ENCODE results near the gene GRIN2C.

The GRIN2C gene

DNA sequence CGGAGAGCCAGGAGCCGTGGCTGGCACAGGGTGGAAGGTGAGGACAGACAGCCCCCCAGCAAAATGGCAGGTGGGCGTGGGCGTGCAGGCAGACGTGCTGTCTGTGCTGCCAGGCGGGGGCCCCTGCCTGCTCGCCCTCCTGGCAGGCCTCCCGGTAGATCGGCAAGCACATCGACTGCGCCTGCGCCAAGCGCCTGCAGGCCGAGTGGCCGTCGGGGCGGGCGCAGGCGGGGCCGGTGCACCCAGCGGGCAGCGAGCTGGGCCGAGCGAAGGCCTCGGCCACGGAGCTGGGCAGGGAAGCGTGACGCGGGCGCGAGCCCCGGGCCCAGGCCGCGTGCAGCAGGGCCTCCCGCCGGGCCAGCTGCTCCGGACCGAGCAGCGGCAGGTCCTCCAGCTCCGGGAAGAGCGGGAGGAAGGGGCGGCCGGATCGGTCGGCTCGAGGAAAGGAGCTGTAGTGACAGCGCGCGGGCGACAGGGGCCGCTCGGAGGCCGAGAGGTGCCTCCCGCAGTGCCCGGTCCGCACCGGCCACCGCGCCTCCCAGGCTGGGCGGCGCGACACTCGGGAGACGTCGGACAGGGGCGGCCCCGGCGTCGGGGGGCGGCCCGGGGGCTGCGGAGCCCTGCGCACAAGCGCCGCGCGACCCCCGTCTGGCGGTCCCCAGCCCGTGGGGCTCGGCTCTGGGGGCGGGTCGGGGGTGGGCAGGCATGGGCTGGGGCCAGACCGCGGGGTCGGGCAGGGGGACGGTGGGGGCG is 16.9 kb downstream of the GRIN2C start:
- peak in 1 of 2 donors; percentile 41 for DNase-seq

DNA sequence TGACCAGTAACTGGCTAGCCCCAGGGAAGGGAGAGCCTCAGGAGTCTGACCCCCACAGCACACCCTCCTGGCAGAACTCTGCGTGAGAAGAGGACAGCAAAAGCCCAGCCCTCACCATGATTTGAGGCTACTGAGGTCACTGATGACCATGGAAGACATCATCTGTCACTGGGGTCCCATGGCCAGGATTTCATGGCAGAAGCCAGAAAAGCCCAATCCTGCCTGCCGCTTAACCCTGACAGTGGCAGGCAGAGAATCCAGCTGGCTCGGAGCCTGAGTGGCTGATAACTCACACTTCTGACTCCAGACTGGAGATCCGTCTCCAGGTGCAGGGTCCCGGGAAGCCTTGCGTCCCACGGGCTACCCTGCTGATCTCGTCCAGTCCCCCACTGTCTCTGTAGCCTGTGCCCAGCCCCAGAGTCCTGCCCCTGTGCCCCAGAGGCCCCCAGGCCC is 17.5 kb downstream of the GRIN2C start:
- no peak for DNase-seq

DNA sequence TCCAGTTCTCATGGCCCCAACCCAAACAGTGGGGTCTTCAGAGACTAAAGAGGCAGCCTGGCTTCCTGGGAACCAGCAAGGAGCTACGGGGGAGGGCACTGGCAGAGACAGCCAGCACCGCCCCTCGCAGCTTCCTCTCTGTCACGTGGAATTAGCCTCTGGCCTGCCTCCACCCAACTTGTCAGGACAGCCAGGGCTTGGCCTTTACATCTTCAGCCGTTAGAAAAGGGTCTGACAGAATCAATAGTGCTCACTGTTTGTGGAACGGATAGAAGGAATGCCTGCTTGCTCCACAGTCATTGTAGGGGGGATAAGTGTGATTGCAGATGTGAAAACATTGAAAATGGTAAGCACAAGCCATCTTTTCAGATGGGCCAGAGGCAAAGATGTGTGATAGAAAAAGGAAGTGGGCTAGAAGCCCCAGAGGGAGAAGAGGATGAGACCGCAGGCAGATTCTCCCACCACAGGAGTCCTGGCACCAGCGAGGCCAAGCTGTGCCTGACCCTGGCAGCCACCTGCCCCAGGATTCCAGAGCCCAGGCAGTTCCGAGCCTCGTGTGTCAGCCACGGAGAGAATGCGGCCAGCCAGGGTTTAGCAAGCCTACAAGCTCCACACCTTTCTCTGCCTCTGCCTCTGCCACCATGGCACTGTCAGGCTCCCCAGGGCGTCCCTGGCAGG is 18.6 kb downstream of the GRIN2C start:
- DNase-seq: peak in 1 of 2 donors; percentile 24

DNA sequence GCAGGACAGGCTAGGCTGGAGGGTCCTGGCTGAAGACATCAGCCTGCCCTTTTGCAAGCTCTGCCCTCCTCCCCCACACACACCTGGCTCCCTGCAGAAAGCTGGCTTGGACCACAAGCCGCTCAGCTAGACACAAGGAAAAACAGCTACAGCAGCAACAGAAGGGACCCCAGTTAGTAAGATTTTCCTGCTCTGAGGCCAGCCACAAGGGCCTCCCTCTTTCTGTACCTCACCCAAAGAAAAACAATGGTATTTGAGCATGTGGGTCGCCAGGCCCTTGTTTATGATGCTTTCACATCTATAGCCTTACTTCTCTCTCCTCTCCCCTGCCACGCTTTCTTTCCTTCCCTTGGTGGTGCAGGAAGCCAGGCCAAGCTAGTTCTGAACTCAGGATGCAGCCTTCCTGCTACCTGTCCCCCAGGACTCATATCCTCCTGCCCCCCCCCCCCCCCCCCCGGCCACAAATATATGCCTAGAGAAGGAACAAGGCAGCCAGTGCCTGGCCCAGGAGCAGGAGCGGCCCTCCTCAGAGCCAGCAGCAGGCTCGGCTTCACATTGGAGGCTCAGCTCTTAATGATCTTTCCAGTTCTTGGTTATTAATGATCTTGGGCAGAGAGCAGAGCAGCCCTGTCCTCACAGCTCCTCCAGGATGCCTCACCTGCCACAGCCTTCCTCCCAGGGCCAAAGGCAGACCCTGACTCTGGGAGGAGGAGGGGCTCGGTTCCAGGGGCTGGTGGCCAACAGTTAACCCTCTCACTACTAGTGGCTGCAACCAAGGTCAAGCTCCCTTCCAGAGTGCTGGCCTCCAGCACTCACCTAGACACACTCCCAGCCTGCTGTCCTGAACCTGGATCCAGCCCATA is 19.5 kb downstream of the GRIN2C start:
- no peak for DNase-seq

DNA sequence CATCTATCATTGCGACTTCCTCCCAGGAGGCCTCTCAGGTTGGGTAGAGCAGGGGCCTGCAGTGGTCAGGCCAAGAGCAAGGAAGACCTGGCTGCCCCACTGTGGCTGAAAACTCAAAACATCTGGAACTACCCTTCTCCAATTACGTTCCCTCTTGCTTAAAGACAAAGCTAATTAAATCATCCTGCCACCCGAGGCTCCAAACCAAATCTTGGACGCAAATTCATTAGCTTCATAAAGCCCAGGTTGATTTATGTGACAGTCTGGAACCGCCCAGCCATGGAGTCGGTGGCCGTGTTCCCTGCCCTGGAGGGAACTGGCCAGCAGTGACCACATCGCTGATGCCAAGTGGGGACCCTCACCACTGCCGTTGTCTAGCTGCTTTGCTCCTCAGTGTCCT is 21.4 kb downstream of the GRIN2C start:
- DNase-seq: no peak

DNA sequence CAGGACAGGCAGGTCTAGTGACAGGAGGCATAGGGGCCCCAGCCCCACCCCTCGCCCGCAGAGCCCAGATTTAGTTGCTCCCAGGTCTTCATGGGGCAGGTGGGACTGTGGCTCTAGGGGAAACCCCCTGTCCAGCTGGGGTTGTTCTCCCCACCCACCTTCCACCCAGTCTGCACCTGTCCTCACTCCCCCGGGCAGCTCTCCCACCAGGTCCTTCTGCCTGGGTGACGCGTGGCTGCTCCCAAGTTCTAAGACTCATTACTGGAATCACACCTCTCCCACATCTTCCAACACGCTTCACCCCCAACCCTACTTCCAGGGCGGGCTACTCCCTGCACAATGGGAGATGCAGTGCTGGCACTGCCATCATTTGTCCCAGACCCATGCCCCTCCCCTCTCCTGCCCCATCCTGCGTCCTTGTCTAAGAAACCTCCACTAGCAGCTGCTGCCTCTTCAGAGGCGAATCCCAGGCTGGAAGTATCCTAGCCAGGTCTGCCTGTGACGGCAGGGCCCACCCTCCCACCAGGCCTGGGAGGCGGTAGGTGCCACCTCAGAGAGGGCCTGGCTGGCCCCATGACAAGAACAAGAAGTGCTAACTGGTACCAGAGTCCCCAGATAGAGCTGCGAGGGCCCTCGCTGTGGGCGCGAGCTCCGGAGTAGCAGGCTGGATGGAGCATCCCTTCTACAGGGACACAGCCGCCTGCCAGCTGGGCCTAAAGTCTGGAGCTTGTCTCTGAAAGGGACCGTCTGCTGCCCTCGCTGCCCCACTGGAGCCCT is 22.8 kb downstream of the GRIN2C start:
- DNase-seq: no peak

DNA sequence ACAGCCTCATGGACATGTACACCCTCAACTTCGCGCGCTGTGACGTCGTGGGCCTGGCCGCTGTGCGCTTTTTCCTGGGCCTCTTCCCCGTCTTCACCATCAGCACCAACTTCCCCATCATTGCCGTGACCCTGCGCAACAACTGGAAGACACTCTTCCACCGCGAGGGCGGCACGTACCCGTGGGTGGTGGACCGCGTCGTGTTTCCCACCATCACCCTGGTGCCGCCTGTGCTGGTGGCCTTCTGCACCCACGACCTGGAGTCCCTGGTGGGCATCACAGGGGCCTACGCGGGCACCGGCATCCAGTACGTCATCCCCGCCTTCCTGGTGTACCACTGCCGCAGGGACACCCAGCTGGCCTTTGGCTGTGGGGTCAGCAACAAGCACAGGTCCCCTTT is 23.5 kb downstream of the GRIN2C start:
- no peak for DNase-seq

DNA sequence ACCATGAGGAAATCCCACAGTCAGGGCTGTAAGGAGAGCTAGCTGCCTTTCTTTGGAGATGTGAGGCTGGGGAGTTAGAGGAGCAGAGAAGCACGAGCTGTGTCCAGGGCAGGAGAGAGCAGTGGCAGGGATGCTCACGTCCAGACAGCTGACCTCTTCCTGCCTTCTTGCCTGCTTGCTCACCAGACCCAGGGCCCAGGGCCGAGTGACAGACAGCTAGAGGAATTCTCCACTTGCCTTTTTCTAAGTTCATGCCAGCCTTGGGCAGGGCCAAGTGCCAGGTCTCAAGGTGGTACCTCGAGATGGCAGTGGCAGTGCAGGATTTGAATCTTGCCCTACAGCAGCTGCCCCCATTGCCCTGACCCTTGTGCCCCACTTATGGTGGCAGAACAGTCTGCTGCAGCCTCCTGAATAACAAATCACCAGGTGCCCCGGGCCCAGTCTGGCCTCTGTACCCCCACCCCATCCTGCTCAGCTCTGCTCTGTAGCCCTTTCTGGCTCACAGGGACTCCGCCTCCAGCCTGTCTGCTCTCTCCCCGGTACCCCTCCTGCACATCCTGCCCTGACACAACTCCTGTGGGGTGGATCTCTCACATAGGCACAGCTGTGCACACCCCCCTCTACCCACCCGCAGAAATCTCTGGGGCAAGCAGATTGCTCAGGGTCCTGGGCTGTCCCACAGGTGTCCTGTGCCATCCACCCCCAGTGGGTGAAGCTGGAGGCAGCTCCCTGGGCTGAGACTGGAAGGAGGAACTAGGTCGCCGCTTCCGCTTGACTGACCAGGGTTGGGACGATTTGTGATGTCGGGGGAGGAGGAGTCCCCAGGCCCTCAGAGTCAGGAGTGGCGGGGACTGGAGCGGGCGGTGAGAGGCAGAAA is 25.9 kb downstream of the GRIN2C start:
- peak in 1 of 2 donors; percentile 35 for DNase-seq

DNA sequence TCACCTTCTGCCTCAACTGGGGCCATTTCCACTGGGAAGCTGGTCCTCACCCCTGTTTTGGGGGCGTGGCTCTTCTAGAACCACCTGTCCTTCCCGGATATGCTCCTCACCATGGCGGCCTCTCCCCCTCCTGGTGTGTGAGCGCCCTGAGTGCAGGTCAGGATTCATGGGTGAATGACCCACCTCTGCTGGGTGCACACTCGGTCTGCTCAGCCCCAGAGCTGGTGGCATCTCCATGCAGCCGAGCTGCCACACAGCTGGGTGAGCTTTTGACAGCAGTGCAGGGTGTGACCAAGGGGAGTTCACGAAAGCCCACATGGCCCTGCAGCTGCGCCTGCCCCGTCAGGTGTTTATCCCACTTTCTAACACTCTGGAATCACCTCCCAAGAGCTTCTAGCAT is 27.3 kb downstream of the GRIN2C start:
- DNase-seq: no peak

DNA sequence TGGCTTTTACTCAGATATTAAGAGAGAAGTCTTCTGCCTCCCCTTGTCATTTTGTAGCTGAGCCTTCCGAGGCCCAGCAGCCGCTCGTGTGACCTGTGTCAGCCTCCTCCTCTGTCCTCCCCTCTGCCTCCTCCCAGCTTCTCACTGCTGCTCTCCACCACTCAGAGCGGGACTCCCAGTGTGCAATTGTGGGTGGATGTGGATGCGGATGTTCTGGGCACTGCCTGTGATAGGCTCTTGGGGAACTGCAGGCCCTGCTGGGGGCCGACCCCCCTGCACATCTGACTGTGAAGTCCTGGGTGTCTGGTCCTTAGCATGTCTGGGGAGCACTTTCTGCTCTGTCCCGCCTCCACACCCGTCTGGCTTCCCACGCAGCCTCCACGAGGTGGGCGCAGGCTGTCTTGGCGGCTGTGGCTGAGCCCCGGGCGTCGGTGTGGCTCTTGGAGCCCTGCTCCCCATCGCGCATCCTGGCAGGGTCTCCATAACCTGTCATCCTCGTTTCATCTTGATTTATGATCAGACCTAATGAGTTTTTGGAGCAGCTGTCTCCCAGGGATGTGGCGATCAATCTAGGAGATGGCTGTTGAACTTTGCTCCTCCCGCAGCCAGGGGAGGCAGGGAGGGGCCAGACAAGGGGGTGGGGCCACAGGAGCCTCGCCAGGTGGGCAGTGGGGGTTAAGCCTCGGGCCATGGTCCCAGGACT is 28.1 kb downstream of the GRIN2C start:
- no peak for DNase-seq

DNA sequence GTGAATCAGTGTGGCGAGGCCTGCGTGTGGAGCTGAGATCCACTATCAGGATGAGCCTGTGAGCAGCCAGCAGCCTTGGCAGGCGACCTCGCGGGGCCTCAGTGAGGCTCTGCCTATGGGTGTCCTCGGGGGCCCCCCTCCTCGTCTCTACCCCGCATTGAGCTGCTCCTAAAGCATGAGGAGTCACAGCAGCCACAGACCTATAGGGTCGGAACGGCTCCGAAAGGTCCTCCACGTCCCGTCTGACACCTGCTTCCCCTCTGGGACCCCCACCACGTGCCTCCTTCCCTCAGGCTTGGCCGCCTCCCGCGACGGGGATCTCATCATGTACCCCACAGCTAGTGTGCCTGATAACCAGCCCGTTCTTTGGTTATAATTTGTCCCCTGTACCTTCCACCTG is 28.8 kb downstream of the GRIN2C start:
- no peak for DNase-seq

DNA sequence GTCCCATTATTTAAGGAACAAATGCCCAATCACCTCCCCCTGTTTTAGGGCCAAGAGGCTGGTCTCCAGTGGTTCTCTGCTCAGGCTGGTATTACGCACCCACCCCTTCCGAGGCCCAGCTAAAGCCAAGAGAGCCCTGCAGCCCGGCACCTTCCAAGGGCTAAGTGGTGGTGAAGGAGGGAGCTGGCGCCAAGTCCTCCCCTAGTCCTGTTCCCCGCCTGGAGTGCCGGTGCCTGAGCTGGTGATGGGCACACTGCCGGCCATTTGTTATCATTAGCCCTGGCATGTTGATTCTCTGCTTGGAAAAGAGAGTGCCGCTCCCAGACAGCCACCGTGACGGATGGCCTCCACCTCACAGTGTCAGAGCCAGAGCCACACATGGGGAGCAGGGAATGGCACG is 31.9 kb downstream of the GRIN2C start:
- no peak for DNase-seq

DNA sequence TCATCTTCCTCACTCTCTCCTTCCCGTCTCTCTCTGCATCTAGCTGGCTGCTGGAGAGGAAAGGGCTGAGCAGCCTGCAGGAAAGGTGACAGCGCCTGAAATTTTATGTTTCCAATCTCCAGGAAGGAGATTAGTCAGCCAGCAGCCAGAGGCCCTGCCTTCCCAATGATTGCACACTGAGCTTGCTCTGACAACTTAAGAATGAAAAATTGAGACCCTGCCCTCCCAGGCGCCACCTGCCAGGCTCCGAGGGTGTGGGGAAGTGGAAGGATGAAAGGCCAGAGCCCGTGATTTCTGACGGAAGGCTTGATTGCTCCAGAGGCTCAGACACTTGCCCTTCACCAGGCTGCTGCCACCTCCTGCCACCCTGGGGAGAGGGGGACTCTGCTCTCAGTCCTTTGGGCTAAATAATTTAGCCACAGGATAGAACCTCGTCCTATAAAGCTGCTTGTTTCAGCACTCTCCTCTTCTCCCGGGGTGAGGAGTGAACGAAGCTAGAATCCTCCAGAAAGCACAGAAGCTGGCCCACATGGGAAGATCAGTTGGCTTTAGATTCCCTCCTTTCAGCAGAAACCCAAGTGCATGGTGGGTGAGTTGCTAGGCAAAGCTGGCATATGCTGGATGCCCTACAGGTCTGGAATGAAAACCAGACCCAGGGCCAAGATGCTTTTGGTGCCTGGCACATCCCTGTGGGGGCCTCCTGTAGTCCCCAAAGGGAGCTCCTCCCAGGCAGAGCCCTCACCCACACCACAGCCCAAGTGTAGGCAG is 33.5 kb downstream of the GRIN2C start:
- DNase-seq: no peak

DNA sequence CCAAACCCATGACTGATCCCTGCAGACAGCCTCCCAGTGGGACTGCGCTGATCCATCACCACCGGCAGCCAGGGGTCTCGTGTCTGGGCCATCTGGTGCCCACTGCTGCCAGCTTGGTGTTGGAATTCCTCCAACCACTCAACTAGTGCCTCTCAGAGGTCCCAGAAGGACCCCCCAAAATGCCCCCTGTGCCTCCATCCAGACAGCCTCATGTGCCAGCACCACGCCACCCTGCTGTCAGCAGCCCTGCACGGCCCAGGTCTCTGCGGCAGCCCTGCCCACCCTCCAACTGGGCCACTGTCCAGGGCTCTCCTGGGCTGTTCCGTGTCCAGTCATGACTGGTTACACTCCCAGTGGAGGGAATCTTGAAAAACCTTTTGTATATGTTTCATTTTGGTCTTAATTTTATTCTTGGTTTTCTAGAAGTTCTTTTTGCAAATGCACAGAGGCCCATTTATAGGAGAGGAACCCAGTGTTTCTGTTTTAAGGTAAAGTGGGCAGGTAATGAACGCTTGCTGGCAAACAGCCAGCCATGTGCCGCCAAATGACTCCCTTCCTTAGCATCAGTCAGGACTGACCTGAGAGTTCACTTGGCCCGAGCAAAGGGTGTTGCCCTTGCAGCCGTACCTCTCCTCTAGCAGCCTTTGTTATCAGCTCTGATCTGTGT is 34.6 kb downstream of the GRIN2C start:
- no peak for DNase-seq

DNA sequence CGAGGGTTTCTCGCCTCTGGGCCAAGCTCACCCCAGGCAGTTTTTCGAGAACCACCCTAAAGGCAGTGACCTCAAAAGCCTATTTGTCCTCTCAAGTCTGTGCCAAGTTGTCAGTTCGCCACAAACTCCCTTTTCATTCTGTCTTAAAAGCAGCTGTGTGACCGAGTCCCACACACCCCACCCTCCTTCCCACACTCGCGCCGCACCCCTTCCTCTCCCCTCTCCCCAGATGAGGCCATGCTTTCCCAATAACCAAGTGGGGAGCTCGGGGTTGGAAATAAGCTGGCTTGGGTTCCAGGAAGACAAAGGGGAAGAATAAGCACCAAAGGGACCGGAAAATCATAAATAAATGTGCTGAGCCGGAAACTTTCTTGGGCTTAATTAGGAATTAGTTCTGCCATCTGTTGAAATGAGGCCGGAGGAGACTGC is 36.7 kb downstream of the GRIN2C start:
- no peak for DNase-seq

DNA sequence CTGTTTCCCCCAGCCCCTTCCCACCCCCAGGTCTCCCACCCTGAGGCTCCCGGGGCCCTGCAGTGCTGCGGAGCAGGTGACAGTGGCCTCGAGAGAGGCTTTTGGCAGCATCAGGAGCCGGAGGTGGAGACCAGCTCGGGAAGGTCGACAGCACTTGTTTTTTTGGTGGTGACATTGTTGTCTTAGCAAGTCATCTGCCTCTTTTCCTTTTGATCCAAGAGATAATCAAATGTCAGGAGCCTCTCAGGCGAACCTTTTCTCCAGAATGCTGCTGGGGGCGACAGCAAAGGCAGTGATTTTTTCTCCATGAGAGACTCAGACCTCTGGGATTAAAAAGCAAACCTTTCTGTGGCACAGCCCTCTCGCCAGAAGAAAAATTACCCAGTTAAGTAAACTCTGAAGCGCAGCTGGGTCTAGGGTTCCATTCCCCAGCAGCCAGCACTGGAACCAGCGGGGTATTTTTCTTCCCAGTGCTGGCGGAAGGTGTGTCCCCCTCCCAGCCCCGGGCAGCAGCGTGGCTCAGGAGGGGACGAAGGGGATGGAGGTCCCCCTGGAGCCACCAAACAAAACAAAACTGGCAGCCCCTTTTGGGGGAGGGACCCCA is 37.2 kb downstream of the GRIN2C start:
- no peak for DNase-seq

DNA sequence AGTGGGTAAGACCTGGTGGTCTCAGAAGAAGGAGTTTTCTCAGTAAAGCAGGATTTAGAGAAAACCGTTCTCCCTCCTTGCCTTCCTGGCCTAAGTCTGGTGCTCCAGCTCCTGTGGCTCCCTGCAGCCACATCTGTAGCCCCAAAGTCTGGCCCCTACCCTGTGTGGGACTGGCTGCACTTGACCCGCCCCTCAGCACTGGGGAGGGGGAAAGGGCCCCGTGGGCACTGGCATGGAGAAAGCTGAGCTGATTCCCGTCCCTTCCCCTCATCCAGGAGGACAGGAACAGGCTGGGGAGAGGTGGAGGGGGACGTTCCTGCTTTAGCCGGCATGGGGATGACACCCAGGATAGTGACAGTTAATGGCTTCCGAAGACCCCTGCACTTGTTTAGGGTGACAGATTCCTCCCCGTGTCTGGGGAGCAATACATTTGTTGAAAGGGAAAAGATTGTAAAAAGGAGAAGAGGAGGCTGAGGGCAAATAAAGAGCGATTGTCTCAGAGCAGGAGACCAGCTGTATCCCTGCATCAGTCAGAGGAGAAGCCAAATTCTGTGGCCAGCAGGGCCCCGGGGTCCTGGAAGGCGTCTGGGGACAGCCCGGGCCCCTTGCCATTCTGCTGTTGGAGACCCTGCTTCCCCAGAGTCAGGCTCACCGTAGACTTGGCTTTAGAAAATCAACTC is 37.9 kb downstream of the GRIN2C start:
- no peak for DNase-seq

DNA sequence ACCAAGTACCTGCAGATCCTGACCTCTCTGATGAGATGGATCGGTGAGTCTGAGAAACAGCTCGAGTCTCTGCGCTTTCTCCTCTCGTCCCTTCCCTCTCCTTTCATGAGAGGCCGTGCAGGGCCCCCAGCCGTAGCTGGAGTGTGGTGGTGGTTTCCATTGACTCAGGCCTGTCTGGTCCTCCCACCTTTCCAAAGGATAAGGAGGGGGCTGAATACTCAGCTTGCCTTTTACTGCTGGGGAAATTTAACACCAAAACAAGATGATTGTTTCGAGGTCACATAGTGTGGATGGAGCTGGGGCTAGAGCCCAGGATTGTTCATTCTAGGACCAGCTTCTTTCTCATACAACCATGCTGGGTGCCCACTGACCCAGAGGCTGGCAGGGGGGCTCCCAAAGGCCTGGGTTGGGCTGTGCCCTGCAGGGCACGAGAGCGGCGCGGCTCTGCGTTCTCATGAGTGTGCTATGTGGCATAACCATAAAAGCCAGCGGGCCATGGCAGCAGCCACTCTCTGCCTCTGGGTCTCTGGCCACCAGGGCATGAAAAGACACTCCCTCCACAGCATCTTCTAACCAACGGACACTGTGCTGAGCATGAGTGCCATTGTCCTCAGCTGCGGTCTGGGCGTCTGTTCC is 39.8 kb downstream of the GRIN2C start:
- DNase-seq: no peak
